HPDE6-E6E7 (cell line): ENCODE measurements around the gene C17orf113.

Experiments
- DNase-seq: peaks from one replicate; pipeline ENCODE4 v3.0.0; 2011; ENCODE audit warnings: missing footprints; ENCODE audit errors: extremely low spot score

The C17orf113 gene

DNA sequence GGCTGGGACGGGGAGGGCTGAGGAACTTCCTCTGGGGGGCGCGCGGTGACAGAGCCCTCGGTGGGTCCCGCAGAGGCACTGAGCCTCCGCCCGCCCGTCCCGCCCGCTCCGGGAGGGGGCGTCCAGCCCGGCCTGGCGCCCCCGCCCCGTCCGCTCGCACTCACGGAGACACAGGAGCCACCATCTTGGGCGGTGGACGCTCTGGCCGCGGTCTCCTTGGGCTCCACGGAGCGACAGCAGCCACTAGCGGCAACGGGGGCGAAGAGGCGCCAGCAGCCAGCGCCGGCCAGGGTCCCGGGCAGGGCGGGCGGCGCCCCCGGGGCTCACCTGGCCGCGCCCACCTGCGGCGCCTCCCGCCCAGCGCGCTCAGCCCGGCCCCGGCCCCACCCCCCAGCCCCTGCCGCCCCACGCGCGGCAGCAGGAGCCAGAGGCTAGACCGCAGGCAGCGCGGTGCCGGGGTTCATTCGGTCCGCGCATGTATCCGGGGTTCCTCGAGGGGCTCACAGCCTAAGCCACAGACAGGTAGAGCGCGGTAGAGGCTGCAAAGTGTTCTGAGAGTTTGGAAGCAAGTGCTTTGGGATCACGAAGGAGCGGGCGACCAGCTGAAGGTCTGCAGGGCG lies at the start of gene C17orf113:
TSS of gene C17orf113 (minus strand) at position 209 of the 620 bp plus-strand sequence. CDS start 7,225 bp downstream, outside the sequence.
- DNase-seq, result peak; percentile 62

DNA sequence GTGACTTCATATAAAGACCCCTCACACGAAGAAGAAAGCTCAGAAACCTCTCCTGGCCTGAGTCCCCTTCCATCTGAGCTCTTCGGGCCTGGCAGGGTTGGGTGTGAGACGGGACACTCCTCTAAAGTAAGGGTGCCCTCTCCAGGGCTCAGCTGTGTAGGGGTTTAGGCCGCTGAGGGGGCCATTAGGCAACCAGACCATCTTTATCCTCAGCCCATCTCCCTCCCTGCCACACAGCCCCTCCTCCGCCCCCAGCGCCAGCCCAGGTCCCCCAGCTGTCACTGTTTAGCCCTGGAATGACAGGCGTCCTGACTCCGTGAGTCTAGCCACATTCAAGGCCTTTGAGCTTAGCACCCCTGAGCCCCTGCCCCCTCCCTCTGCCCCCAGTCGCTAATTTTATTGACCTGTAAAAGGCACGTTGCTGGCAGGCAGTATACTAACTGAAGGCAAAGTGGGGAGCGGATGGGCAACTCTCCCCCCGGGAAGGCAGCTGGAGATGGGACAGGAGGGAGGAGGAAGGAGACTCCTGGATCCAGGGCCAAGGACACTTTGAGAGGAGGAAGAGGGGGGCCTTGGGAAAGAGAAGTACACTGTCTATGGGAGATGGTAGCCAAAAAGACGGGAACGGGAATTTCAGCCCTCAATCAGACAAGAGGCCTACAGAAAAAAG lies 48.5 kb upstream of the C17orf113 start:
- DNase-seq, result no peak

DNA sequence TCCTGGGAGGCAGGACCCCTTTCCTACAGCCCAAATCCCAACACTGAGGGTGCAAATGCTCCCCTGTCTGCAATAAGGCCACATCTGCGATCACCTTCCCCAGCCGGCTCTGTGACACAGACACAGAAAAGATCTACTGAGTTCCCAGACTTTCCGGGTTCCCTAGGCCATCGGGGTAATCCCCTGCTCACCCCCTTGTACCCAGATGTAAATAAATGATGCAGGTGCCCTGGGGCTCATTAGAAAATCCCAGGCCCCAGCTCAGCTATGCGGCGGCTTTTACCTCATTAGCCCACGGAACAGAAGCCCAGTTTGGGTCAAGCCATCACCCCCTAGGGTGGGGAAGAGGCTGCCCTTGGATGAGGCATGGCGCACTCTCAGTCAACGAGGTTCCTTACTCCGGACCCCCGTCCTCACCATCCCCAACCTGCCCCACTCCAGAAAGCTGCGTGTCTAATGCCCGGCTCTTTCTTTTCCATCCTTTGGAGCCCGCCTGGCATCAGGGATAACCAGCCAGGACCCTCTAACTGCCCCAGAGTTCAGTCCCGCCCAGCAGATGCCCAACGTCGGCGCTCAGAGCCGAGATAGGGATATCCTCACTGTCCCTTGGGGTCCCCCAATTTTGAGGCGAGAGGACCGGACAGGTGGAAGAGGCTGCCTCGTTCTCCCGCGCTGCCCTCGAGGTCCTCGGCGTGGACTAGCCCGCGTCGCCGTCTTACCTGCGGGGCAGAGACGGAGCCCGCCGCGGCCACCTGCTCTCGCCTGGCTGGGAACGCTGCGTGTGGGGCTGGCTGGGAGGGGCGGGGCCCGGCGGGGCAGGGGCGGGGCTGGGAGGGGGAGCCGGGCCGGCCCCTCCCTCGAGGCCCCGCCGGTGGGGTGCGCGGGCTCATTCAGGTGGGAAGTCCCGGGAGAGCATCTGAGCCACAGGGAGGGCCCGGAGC lies 47.6 kb upstream of the C17orf113 start, which contains the start of gene ZNF385C:
TSS of gene ZNF385C (minus strand) at position 783 of the 941 bp plus-strand sequence. CDS start 35,417 bp downstream, outside the sequence.
- no peak for DNase-seq

- no peak for DNase-seq
Observed at GRCh38 chr17:42096360-42097111, 46.1 kb upstream of the C17orf113 start.

DNA sequence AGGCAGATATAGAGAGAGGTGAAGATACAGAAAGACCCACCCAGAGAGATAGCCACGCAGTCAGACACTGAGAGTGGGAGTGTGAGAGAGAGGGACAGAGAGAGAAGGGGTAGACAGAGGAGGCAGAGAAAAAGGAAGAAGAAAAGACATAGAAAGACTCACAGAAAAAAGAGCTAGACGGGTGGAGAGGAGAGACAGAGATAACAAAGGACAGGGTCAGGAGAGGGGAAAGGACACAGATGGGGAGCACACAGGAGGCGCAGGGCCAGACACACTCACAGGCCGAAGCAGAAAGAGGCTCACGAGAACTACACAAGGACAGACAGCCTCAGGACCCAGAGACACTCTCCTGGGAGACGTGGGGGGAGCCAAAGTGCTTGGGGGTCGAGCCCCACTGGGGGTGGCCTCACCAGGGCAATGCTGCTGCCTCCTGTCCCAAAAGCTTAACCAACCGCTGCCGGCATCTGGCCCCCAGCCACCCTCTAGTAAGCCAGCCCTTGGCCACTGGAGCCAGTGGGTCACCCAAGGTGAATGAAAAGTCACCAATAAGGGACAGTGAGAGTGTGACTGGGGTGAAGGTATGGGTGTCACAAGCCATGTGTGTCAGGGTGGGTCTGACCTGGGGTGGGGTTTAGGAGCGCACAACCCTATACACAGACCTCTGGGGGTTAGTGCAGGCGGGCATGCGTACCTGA lies 44.1 kb upstream of the C17orf113 start:
- no peak for DNase-seq

- DNase-seq, result no peak
Observed at GRCh38 chr17:42092939-42093338, 42.5 kb upstream of the C17orf113 start.

DNA sequence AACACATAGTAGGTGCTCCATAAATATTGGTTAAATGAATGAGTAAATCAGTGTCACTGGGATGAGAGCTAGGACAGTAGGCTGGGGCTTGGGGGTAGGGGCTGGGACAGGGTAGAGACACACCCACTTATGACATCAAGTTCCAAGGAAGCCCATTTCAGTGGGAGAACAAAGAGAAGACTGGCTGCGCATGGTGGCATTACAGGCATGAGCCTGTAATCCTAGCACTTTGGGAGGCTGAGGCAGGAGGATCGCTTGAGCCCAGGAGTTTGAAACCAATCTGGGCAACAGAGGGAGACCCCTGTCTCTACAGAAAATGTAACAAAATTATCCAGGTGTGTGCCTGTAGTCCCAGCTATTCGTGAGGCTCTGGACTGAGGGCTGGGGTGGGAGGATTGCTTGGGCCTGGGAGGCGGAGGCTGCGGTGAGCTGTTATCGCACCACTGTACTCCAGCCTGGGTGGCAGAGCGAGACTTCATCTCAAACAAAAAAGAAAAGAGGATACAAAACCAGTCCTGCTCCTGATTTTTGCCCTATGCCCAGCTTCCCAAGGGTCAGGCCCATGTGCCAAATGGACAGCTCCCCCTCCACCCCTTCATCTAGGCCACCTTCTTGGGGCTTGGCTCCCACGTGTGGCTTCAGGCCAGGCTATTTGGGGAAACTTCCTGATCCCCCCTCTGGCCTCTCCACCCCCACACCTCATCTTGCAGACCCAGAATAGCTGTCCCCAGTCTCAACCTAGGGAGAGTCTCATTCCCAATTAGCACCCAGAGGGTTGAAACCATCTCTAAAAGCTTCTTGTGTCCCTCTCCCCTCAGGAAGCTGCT lies 40.8 kb upstream of the C17orf113 start:
- DNase-seq, result no peak

- DNase-seq, result no peak
Observed at GRCh38 chr17:42088736-42089135, 38.3 kb upstream of the C17orf113 start.

GRCh38 chr17:42087736-42088705 lies 37.6 kb upstream of the C17orf113 start:
- no peak for DNase-seq

- DNase-seq, result no peak
Observed at GRCh38 chr17:42087042-42087701, 36.8 kb upstream of the C17orf113 start.

GRCh38 chr17:42081516-42082129 lies 31.2 kb upstream of the C17orf113 start:
- no peak for DNase-seq

DNA sequence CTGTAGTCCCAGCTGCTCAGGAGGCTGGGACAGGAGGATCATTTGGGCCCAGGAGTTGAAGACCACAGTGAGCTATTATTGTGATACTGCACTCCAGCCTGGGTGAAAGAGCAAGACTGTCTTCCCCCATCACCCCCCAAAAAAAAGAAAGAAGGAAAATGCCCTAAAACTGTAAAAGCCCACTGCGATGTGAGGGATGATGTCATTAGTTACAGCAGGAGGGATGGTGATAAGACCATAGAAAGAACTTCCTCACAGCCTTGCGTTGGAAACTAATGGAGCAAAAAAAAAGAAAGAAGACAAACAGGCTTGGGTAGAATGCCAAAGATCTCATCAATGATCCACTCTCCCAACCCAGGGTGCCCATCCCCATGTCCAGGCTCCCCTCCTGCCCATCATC lies 29.1 kb upstream of the C17orf113 start:
- no peak for DNase-seq

GRCh38 chr17:42078396-42079043 lies 28.1 kb upstream of the C17orf113 start:
- DNase-seq, result no peak

DNA sequence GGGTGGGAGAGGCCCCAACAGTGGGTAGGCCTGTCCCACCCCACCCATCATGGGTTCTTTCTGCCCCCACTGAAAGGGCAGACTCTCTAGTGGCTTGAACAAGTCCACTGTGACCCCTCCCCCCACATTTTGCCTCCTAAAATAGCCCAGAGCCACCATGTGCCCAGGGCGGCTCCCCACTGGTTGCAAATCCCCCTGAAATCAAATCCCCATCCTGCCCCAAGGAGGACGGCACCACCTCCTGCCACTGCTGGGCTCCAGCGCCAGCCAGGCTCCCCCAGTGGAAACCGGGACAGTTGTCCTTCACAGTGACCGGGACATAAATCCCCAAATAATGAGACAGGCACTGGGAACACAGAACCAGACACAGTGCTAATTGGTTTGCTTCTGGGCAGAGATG lies 27.4 kb upstream of the C17orf113 start:
- DNase-seq, result no peak

- DNase-seq, result no peak
Observed at GRCh38 chr17:42076797-42077559, 26.6 kb upstream of the C17orf113 start.

GRCh38 chr17:42075789-42076188 lies 25.4 kb upstream of the C17orf113 start:
- no peak for DNase-seq
